Lower lobe of right lung (tissue), 2 donors: ENCODE data around the gene IMMP1L. TPM values are rescaled to one million over a fixed set of nuclear protein-coding genes. Genes with fewer than 3 reads are reported as not detected.

Experiments
- ATAC-seq, 2 donors: fragments of 200-7000 bp; cut with Tn5 transposase; one replicate each; pipeline ENCODE4 v1.9.1; 2020 to 2022; ENCODE audit warnings: mild to moderate bottlenecking in 2 of 2, moderate library complexity in 2 of 2
- DNase-seq: peaks from one replicate; pipeline ENCODE4 v3.0.0-alpha.2; 2020
- H3K27ac ChIP-seq: fragments of 200-600 bp; one replicate; pipeline ENCODE4 v1.8.0; 2022
- H3K27me3 ChIP-seq: fragments of 200-600 bp; one replicate; pipeline ENCODE4 v1.8.0; 2022; ENCODE audit warnings: low read depth
- H3K36me3 ChIP-seq: fragments of 200-600 bp; one replicate; pipeline ENCODE4 v1.8.0; 2022; ENCODE audit warnings: mild to moderate bottlenecking
- H3K4me1 ChIP-seq: fragments of 200-600 bp; one replicate; pipeline ENCODE4 v1.8.0; 2022
- H3K4me3 ChIP-seq: fragments of 200-600 bp; one replicate; pipeline ENCODE4 v1.8.0; 2022; ENCODE audit warnings: mild to moderate bottlenecking
- H3K9me3 ChIP-seq: fragments of 200-600 bp; one replicate; pipeline ENCODE4 v1.8.0; 2022
- CTCF ChIP-seq: fragments of 200-600 bp; IDR thresholded peaks from one replicate; pipeline ENCODE4 v1.8.0; 2022; ENCODE audit warnings: antibody characterized with exemption, mild to moderate bottlenecking
- intact Hi-C: fragments of 100-400 bp; cut with DNase I; formaldehyde crosslinking; loops from one replicate; pipeline ENCODE4 v1.11.0; 2022
- total RNA-seq: library from RNA; stranded (reverse); fragmentation: NEBNext Ultra II Directional; extraction: Animal tissue kit (Norgen Biotek cat#: 25700); gene quantifications from one replicate; pipeline ENCODE4 v1.2.1, GENCODE V29; 2021
- donor health status: DM: no; HTN: yes; CAD: no; lungs with severe emphysema.

IMMP1L gene
- total RNA-seq, 1 donor from 2014 or later = 14.4 TPM

GRCh38 chr11:31419669-31420068 is 89.8 kb downstream of the IMMP1L start:
- H3K27ac ChIP-seq = no peak overlapping the region
- no peaks in the 10 kb centered on the region for H3K27me3 ChIP-seq
- H3K36me3 ChIP-seq = no peaks in the 10 kb centered on the region
- no peaks in the 10 kb centered on the region for H3K9me3 ChIP-seq
- no peak overlapping the region for H3K4me3 ChIP-seq
- DNase-seq (no peak), ATAC-seq (no peak)
- H3K4me1 ChIP-seq = no peaks in the 10 kb centered on the region
- intact Hi-C loops = no loop called here
- no peak for TF ChIP-seq CTCF

GRCh38 chr11:31419138-31419537 is 90.3 kb downstream of the IMMP1L start:
- no peak for TF ChIP-seq CTCF
- Histone ChIP-seq H3K9me3 (no peaks in the 10 kb centered on the region), H3K4me1 (no peaks in the 10 kb centered on the region), H3K36me3 (no peaks in the 10 kb centered on the region), H3K27ac (no peak overlapping the region), H3K4me3 (no peak overlapping the region), H3K27me3 (no peaks in the 10 kb centered on the region)
- intact Hi-C loops = no loop called here
- no peak for DNase-seq
- no peak for ATAC-seq

GRCh38 chr11:31417816-31418215 is 91.6 kb downstream of the IMMP1L start:
- Histone ChIP-seq H3K4me3 (no peak overlapping the region), H3K36me3 (no peaks in the 10 kb centered on the region), H3K9me3 (no peaks in the 10 kb centered on the region), H3K4me1 (no peaks in the 10 kb centered on the region), H3K27me3 (no peaks in the 10 kb centered on the region), H3K27ac (no peak overlapping the region)
- DNase-seq (no peak), ATAC-seq (no peak)
- no peak for TF ChIP-seq CTCF
- intact Hi-C loops = no loop called here

- H3K27ac ChIP-seq = no peak overlapping the region
- H3K4me3 ChIP-seq = no peak overlapping the region
- DNase-seq (no peak), ATAC-seq (no peak)
- intact Hi-C loops = no loop called here
- H3K4me1 ChIP-seq = no peaks in the 10 kb centered on the region
- no peaks in the 10 kb centered on the region for H3K27me3 ChIP-seq
- no peaks in the 10 kb centered on the region for H3K9me3 ChIP-seq
- H3K36me3 ChIP-seq = no peaks in the 10 kb centered on the region
- no peak for TF ChIP-seq CTCF
Observed at GRCh38 chr11:31417357-31417756, 92.1 kb downstream of the IMMP1L start.

GRCh38 chr11:31415435-31415834 is 94.0 kb downstream of the IMMP1L start:
- no peaks in the 10 kb centered on the region for H3K27me3 ChIP-seq
- H3K27ac ChIP-seq = no peak overlapping the region
- no peak for TF ChIP-seq CTCF
- no peak for DNase-seq
- ATAC-seq = no peak
- intact Hi-C loops = no loop called here
- H3K4me3 ChIP-seq = no peak overlapping the region
- peaks cover 3% of the 10 kb centered on the region for H3K9me3 ChIP-seq
- no peaks in the 10 kb centered on the region for H3K4me1 ChIP-seq
- no peaks in the 10 kb centered on the region for H3K36me3 ChIP-seq

- no peaks in the 10 kb centered on the region for H3K4me1 ChIP-seq
- H3K4me3 ChIP-seq = no peak overlapping the region
- H3K9me3 ChIP-seq = peaks cover 3% of the 10 kb centered on the region
- H3K36me3 ChIP-seq = no peaks in the 10 kb centered on the region
- intact Hi-C loops = no loop called here
- no peak for ATAC-seq
- DNase-seq = no peak
- H3K27ac ChIP-seq = no peak overlapping the region
- no peaks in the 10 kb centered on the region for H3K27me3 ChIP-seq
- TF ChIP-seq CTCF = no peak
Observed at GRCh38 chr11:31414338-31414737, 95.1 kb downstream of the IMMP1L start.
